NCI-H2081 treated with DMSO at 0.1 percent for 48 hours (cell line): ENCODE measurements around the gene BRD4.
"Not testable (repeated sequence)": the region's sequence is repeated elsewhere in the genome, so short reads cannot be mapped to it uniquely, and the experiment has no call there.

Experiments
- DNase-seq: peaks from one replicate; lab custom pipeline; 2025; lab: John Stamatoyannopoulos, UW

Gene BRD4

GRCh38 chr19:15332311-15332996, at the start of gene BRD4:
Gene BRD4, minus strand, starts transcription at chr19:15332539. Its CDS starts 59,440 bp downstream, at chr19:15273099.
- DNase-seq, result no peak

GRCh38 chr19:15381864-15382263, 49.5 kb upstream of the BRD4 start:
- no peak for DNase-seq

GRCh38 chr19:15381429-15381828, 49.1 kb upstream of the BRD4 start:
- DNase-seq, result no peak

GRCh38 chr19:15379999-15380647, 47.8 kb upstream of the BRD4 start:
- no peak for DNase-seq

GRCh38 chr19:15379083-15379998, 47.0 kb upstream of the BRD4 start, which contains the start of gene AKAP8:
Gene AKAP8, minus strand, starts transcription at chr19:15379787. Its CDS starts 56 bp downstream, at chr19:15379731.
- peak; percentile 91 for DNase-seq

GRCh38 chr19:15378534-15379082, 46.3 kb upstream of the BRD4 start:
- DNase-seq, result no peak

GRCh38 chr19:15374796-15375440, 42.6 kb upstream of the BRD4 start:
- no peak for DNase-seq

- no peak for DNase-seq
Observed at GRCh38 chr19:15374105-15374651, 41.8 kb upstream of the BRD4 start.

- no peak for DNase-seq
Observed at GRCh38 chr19:15373644-15374043, 41.3 kb upstream of the BRD4 start.

- no peak for DNase-seq
Observed at GRCh38 chr19:15372891-15373301, 40.6 kb upstream of the BRD4 start.

- no peak for DNase-seq
Observed at GRCh38 chr19:15372470-15372869, 40.1 kb upstream of the BRD4 start.

- no peak for DNase-seq
Observed at GRCh38 chr19:15371786-15372380, 39.5 kb upstream of the BRD4 start.

GRCh38 chr19:15371119-15371518, 38.8 kb upstream of the BRD4 start:
- DNase-seq, result no peak

GRCh38 chr19:15369594-15369891, 37.2 kb upstream of the BRD4 start:
- DNase-seq, result no peak

- no peak for DNase-seq
Observed at GRCh38 chr19:15368798-15369593, 36.7 kb upstream of the BRD4 start.

GRCh38 chr19:15368051-15368632, 35.8 kb upstream of the BRD4 start:
- DNase-seq, result no peak

- DNase-seq, result no peak
Observed at GRCh38 chr19:15367439-15367838, 35.1 kb upstream of the BRD4 start.

- DNase-seq, result no peak
Observed at GRCh38 chr19:15365264-15365663, 32.9 kb upstream of the BRD4 start.

- not testable (repeated sequence) for DNase-seq
Observed at GRCh38 chr19:15363791-15364190, 31.5 kb upstream of the BRD4 start.

- DNase-seq, result not testable (repeated sequence)
Observed at GRCh38 chr19:15363048-15363447, 30.7 kb upstream of the BRD4 start.
